ENCODE data around the gene APLP2.

APLP2 gene

DNA sequence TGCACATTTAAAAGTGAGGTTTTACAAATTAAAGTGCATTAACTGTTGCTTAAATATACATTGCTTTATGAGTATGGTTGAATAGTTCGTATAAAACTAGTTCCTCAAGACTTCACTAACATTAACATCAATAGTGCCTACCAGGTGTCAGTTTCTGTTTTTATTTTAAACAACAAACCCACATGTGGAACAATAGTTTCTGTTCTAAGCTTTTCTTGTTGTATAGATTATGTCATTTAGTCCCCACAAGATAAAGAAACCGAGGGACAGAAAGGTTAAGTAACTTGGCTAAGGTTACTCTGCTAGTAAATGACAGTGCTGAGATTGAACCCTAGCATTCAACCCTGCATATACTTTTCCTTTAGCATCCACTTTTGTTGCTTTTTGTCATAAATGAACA, 48.5 kb downstream of the APLP2 start:
- DNase-seq (ENCODE audit: low read depth in 2 of 2) = no peak

DNA sequence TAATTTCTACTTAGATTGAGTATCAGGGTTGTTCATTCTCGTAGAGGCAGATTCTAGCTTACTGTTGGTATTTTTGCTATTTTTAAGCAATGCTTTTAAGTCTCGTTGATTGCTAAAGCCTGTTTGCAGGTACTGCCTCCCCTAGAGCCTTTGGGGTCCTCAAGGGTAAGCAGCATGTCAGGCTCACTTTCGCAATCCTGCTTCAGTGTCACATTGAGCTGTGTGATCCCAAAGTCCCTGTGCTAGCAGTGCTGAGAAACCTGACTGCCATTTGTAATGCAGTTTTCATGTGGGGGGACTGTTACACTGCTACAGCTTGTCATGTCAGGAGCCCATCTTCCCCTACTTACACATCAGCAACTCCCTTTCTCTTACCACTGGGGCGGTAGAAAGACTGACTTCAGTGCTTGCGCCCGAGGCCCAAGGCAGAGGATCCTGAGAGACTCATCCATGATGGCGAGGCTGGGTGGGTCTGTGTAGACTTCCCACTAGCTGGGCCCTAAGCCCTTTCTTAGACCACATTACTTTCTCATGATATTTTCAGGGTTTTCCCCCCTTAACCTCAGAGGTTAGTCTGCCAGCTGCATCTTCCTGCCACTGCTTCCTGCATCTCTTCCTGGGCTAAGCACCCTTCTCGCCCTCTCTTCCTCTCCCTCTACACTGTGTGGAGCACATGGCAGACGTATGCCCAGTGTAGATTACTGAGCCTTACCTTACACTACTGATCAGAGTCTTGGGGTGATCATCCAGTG, 49.1 kb downstream of the APLP2 start:
- DNase-seq (ENCODE audit: low read depth in 2 of 2) = no peak

DNA sequence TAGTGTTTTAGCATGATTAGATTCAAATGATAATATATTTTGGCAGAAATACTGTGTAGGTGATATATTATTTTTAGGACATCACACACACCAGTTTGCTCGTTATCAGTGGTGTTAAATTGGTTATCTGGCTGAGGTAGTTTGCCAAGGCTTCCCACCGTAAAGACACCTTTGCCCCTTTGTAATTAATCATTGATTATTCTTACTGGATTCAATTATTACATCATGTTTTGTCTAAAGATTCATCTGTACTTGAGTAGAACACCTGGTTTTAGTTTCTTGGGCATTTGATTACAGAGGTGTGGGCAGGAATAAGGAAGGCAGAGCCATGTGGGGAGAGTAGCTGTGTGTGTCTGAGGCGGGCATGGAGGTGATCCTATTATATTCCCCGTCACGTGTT, 50.4 kb downstream of the APLP2 start:
- DNase-seq (ENCODE audit: low read depth in 2 of 2) = no peak

DNA sequence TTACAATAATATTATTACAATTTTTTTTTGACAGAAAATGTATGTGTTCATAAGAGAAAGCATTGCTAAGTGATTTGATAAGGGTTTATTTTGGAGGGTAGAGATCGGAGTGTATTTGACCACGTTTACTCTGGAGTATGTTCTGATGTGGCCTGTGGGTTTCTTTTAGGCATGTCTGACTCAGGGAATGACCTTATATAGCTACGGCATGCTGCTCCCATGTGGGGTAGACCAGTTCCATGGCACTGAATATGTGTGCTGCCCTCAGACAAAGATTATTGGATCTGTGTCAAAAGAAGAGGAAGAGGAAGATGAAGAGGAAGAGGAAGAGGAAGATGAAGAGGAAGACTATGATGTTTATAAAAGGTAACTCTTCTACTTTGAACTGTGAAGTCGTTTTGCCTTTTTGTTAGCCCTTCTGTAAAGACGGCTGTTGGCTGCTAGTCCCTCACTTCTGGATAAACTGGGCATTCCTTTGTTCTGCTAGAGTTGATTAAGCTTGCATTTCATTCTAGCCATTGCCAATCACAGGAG, 51.8 kb downstream of the APLP2 start:
- DNase-seq (ENCODE audit: low read depth in 2 of 2) = no peak

DNA sequence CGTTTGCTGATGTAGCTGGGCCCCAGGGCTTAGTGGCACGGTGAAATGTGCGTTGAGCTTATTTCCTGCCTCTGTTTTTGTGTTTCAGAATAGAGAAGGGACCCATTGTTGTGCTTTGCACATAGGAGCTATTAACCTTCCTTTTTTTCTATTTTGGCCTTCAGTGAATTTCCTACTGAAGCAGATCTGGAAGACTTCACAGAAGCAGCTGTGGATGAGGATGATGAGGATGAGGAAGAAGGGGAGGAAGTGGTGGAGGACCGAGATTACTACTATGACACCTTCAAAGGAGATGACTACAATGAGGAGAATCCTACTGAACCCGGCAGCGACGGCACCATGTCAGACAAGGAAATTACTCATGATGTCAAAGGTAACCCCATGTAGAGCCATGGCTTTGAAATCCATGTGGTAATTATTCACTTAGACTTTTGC, 52.5 kb downstream of the APLP2 start:
- no peak for DNase-seq (ENCODE audit: low read depth in 2 of 2)

DNA sequence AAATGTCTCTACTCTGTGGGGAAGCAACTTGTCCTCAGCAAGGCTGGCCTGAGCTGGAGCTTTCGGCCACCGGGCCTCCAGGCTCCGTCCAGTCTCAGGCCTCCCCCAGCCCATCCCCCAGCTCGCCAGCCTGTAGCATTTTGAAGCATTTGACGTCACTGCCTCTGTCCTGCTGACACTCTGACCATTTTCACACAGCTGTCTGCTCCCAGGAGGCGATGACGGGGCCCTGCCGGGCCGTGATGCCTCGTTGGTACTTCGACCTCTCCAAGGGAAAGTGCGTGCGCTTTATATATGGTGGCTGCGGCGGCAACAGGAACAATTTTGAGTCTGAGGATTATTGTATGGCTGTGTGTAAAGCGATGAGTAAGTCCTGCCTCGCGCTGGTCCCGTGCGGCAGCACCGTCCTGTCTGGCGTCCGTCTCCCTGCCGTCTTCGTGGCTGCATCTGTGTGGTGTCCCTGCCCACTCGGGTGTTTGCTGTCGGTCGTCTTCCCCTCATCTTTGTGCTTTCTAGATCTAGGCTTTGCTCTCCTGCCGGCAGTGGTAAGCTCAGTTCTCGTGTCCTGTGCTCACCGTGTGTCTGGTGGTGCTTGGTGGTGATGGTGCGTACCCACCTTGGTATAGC, 53.8 kb downstream of the APLP2 start:
- DNase-seq (ENCODE audit: low read depth in 2 of 2) = no peak

DNA sequence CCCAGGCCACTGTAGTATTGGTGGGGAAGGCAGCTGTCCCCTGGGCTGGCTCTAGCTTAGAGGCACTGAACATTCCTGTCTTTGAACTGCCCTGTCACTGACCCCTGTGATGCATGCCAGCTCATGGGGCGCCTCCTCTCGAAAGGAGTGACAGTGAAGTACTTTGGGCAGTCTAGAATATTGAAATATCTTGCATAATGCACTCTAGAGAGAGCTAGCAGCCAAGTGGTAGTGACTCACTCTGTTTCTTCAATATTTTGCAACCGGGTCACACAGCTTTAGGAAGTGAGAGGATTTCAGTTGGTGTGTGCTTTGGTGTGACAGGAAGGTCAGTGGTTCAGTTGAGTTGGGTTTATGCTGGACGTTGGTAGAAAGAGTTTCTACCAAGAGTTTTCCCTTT, 54.4 kb downstream of the APLP2 start:
- no peak for DNase-seq (ENCODE audit: low read depth in 2 of 2)

DNA sequence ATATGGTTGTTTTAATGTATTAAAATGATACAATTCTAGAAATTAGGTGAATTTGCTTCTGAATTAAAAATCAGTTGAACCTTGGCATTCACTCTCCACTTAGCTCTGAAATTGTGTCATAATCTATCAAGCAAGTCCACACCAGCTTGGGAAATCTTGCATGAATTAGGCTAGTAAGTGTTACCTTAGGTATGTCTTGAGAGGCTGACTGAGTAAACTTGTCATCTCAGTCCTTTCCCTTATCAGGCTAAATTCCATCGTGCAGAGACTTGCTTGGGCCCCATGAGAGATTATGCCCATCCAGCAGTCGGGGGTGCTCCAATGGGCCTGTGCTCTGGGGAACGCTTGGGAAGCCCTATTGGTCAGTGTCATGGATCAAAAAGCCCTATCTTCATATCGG, 55.9 kb downstream of the APLP2 start:
- DNase-seq (ENCODE audit: low read depth in 2 of 2) = no peak

DNA sequence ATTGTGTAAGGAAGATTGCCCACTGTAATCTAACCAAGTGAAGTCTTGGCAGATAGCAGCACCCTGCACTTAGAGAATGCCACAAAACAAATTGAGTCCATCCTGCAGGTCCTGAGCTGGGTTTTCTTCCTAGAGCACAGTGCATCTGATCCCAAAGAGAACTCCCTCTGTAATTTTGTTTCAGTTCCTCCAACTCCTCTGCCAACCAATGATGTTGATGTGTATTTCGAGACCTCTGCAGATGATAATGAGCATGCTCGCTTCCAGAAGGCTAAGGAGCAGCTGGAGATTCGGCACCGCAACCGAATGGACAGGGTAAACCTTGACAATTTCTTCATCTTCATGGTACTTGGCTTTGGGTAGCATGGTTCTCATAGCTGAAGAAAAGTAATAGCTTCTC, 56.8 kb downstream of the APLP2 start:
- DNase-seq (ENCODE audit: low read depth in 2 of 2) = no peak

DNA sequence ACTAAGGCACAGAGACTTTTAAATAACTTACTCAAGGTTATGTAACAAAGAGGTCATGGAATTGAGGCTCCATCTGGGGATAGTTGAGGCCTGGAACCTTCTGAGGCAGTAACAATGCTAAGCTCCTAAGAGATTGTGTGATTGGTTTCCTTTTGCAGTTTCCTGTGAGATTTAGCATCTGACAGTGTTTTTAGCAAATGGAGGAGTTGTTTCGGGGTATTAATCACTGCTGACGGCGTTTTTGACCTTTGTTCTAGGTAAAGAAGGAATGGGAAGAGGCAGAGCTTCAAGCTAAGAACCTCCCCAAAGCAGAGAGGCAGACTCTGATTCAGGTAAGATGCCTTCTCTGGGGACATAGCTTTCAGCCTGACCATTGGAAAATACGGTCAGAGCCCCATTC, 57.8 kb downstream of the APLP2 start:
- no peak for DNase-seq (ENCODE audit: low read depth in 2 of 2)

DNA sequence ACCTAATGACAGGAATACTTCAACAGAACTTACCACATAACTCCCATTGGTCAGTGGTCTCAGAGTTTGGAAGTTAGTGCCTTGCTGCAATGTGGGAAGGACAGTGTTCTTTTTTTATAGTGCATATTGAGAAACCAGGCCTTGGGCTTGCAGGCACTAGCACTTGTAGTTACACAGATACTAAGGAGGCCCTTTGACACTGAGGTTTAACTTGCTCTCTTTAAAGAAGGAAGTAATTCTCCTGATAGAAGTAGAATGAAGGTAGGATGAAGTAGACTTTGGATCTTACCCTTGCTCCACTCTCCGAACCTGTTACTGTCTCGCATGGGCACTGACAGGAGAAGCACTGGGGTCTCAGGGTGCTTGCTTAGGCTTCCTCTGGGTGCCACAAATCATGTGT, 58.9 kb downstream of the APLP2 start:
- DNase-seq (ENCODE audit: low read depth in 2 of 2) = no peak

DNA sequence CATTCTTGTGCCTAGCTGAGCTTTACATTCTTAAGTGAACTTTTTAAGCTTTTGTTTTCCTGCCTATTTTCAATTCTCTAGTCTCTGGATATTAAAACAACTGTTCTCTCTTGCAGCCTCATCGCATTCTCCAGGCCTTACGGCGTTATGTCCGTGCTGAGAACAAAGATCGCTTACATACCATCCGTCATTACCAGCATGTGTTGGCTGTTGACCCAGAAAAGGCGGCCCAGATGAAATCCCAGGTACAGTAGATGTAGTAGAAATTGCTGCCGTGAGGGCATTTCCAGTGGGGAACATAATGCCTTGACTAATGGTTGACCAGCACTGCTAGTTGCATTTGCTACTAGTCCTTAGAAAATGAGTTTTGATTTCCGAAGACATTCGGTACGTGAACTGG, 60.2 kb downstream of the APLP2 start:
- DNase-seq (ENCODE audit: low read depth in 2 of 2) = no peak

DNA sequence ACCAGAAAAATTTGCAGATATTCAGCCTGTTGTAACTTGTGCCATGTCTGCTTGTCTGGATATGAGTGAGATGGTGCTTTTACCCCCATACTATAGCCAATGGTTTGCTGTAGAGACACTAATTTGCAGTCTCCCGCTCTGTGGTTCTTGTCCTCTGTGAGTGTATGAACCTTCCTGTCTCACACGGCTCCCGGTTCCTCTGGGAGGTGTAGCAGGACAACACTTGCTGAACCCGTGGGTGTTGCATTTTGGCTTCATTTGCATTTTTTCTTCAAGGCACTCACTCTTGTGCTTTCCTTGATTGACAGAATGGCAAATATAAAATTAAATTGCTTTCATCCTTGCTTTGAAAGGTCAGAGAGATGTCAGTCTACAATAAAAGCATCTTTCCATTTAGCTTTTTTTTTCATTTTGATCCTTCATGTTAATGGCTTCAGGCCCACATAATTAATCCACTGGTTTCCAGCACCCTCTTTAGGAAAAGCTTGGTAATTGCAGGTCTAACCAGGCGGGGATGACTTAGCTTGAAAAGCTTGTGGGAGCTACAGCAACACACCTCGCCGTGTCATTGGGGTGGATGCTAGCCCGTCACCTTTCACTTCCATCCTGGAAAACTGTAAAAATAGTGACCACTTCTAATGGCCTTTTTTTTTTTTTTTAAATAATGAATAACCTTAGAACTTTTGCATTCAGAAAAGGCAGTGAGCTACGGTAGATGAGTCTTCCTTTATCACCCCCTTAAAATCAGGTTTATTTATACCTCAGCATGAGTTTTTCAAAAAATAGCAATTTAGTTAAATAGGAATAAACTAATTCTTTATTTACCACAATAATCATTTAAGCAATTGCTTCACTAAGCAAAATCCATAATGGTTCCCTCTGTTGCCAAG, 62.5 kb downstream of the APLP2 start:
- DNase-seq (ENCODE audit: low read depth in 2 of 2) = peak; percentile 3 to 44

DNA sequence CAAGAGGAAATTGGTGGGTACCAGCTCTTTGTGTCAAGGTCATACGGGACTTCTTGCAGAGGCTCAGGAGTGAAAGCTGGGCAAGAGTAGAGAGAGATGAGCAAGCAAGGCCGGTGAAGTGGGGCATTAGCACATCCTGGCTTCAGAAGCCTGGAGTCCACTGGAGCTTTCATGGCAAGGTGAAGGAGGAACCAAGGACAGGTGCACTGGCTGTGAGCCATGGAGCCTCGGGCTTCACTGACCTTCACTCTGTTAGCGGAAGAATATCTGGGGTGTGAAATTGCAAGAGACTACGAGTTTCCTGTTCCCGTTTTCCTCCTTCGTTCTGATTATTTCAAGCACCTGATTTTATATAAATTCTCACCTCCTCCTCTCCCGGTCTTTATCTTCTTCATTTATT, 64.0 kb downstream of the APLP2 start:
- DNase-seq (ENCODE audit: low read depth in 2 of 2) = no peak

DNA sequence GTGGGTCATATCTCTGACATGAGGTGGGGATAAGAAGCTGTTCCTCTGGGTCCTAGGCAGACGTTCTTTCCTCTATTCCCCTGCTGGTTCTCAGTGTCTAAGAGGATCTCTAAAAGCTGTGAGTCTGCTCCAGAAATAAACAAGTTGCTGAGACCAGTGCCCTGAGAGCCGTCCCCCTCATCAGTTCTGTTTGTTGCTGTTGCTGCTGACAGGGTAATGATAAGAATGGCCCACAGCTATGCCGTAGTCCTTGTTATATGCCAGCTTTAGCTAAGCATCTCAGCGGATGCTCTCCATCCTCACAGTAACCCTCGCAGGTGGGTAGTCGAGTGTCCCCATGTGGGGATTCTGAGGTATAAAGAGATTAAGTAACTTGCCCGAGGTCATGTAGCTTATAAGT, 66.4 kb downstream of the APLP2 start:
- no peak for DNase-seq (ENCODE audit: low read depth in 2 of 2)

DNA sequence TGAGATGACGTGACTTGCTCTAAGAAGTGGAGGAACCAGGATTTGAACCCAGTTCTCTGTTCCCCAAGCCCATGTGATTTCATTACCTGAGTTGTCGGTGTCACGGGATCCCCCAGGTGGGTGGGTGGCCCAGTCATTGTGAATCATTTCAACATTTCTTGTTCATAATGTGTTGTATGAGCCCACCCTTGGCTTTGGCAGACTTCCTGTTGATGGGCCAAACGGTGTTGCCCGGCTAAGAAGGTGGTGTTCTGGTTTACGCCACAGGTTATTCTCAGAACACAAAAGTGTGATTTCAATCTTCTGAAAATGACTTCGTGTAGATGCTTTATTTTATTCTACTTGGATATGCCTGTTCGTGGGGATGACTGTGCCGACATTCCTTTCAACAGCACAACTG, 68.3 kb downstream of the APLP2 start:
- DNase-seq (ENCODE audit: low read depth in 2 of 2) = no peak

DNA sequence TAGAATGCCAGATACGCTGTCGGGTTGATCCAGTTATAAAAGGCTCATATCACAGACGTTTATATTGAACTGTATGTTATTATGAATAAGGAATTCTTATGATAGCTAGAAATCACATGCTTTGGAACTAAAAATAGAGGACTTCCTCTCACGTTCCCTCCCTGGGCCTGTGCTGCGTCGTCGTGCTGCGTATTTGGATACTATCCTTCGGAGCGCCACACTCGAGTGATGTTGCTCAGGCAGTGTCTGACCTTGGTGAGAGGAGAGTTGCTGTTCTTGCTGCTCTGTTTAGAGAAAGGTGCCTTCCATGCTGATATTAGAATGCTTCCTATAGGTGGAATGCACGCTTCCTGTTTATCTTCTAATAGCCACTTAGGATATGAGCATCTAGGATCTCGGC, 69.7 kb downstream of the APLP2 start:
- DNase-seq (ENCODE audit: low read depth in 2 of 2) = no peak

DNA sequence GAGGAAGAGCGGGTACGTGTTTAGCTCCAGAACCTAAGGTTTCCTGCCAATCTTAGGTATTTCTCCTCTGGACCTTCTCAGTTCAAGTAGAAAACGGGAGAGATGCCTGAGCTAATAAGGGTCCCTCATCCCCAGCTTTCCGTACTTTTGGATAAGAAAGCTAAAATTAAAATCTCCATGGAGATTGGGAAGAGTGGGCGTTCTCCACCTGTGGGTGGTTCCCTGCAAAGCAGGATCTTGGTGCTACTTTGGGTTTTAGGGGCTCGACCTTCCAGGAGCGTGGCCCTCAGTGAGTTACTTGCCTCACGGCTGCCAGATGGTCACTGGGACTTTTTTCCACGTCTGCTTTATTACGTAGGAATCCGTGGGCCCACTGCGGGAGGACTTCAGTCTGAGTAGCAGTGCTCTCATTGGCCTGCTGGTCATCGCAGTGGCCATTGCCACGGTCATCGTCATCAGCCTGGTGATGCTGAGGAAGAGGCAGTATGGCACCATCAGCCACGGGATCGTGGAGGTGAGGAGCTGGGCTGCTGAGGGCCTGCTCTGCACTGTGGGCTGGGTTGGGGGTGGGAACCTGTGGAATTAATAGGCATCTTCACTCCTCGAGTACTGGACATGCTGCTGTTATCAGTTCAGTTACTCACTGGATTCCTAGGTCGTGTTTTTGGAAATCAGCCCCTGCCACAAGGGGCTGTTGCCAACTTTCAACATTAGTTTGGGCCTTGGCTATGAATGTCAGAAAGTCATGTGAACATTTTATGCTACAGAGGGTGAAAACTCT, 72.1 kb downstream of the APLP2 start:
- DNase-seq (ENCODE audit: low read depth in 2 of 2) = no peak

DNA sequence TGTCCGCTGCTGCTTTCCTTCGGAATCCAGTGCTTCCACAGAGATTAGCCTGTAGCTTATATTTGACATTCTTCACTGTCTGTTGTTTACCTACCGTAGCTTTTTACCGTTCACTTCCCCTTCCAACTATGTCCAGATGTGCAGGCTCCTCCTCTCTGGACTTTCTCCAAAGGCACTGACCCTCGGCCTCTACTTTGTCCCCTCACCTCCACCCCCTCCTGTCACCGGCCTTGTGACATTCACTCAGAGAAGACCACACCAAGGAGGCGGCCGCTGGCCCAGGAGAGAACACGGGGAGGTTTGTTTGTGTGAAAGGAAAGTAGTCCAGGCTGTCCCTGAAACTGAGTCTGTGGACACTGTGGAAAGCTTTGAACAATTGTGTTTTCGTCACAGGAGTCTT, 74.4 kb downstream of the APLP2 start:
- no peak for DNase-seq (ENCODE audit: low read depth in 2 of 2)

DNA sequence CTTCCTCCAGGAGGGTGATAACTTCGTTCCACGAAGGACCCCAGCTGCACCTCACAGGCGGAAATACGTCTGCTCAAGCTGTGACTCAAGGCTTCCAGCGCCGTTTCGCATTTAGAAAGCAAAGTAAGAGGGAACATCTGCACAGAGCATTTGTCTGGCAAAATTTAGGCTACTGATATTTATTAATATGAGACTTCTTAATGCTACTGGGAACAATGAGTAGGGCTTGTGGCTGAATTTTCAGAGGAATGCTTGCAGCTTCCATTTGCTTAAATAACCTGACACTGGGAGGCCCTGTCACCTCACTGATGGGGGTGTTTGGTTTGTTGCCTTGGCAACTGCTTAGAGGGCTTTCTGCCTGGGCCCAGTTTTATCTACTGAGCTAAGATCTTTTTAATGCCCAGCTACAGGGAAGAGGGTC, 75.2 kb downstream of the APLP2 start:
- DNase-seq (ENCODE audit: low read depth in 2 of 2) = no peak

DNA sequence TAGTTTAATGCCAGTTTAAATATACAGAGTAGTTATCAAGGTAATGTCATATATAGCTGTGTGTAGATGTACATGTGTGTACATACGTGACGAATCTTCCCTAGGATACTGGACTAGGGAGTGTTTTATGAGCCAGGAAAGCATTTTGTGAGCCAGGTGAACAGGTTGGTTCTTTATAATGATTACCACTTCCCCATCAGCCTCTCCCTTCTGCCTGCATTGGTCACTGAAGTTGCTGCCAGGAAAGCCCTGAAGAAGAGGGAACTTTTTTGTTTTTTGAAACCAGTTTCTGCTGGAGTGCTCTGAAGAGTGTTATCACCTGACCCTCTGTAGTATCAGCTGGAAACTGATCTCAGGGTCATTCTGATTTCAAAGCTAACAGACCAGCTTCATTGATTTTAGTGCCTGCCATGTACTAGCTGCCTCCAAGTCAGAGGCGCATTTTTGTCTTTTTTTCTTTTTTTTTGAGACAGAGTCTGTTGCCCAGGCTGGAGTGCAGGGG, 75.7 kb downstream of the APLP2 start:
- no peak for DNase-seq (ENCODE audit: low read depth in 2 of 2)

All from stimulated activated CD4-positive, alpha-beta T cell treated with anti-CD3 and anti-CD28 coated beads, Interleukin-1b, Interleukin-23, amount 100 ng/mL, for 4 hours (primary cell).